ENCODE measurements around the gene USPL1. TPM values are rescaled to one million over a fixed set of nuclear protein-coding genes. Genes with fewer than 3 reads are reported as not detected.

USPL1 gene
- total RNA-seq, 1 donor from 2014 or later: 18.4 TPM

GRCh38 chr13:30585748-30586262, 31.9 kb upstream of the USPL1 start:
- H3K27me3 ChIP-seq: no peaks in the 10 kb centered on the region
- no peak overlapping the region for H3K27ac ChIP-seq
- no peaks in the 10 kb centered on the region for H3K4me1 ChIP-seq
- no peaks in the 10 kb centered on the region for H3K9me3 ChIP-seq
- H3K36me3 ChIP-seq: no peaks in the 10 kb centered on the region
- TF ChIP-seq POLR2A (IDR thresholded peaks at IDR 0.05) (no peak), CTCF (IDR thresholded peaks at IDR 0.05) (no peak), POLR2AphosphoS5 (IDR thresholded peaks at IDR 0.05; ENCODE audit: insufficient read depth in 1 of 2, low read depth in 1 of 2) (no peak)
- H3K4me3 ChIP-seq: no peak overlapping the region
- intact Hi-C loops (cut with DNase I): no loop called here
- no peak for DNase-seq (ENCODE audit: extremely low spot score in 2 of 2)

GRCh38 chr13:30587231-30587630, 30.5 kb upstream of the USPL1 start:
- H3K36me3 ChIP-seq: no peaks in the 10 kb centered on the region
- no peak for DNase-seq (ENCODE audit: extremely low spot score in 2 of 2)
- H3K27ac ChIP-seq: no peak overlapping the region
- TF ChIP-seq POLR2AphosphoS5 (IDR thresholded peaks at IDR 0.05; ENCODE audit: insufficient read depth in 1 of 2, low read depth in 1 of 2) (no peak), CTCF (IDR thresholded peaks at IDR 0.05) (no peak), POLR2A (IDR thresholded peaks at IDR 0.05) (no peak)
- H3K9me3 ChIP-seq: no peaks in the 10 kb centered on the region
- no peaks in the 10 kb centered on the region for H3K4me1 ChIP-seq
- no peaks in the 10 kb centered on the region for H3K27me3 ChIP-seq
- H3K4me3 ChIP-seq: no peak overlapping the region
- intact Hi-C loops (cut with DNase I): no loop called here

GRCh38 chr13:30587739-30588138, 30.0 kb upstream of the USPL1 start:
- intact Hi-C loops (cut with DNase I): no loop called here
- H3K36me3 ChIP-seq: no peaks in the 10 kb centered on the region
- DNase-seq (ENCODE audit: extremely low spot score in 2 of 2): no peak
- no peak overlapping the region for H3K4me3 ChIP-seq
- no peaks in the 10 kb centered on the region for H3K4me1 ChIP-seq
- TF ChIP-seq POLR2A (IDR thresholded peaks at IDR 0.05) (no peak), CTCF (IDR thresholded peaks at IDR 0.05) (no peak), POLR2AphosphoS5 (IDR thresholded peaks at IDR 0.05; ENCODE audit: insufficient read depth in 1 of 2, low read depth in 1 of 2) (no peak)
- no peaks in the 10 kb centered on the region for H3K9me3 ChIP-seq
- H3K27me3 ChIP-seq: no peaks in the 10 kb centered on the region
- no peak overlapping the region for H3K27ac ChIP-seq

- Histone ChIP-seq H3K9me3 (no peaks in the 10 kb centered on the region), H3K27me3 (no peaks in the 10 kb centered on the region), H3K4me3 (no peak overlapping the region), H3K36me3 (no peaks in the 10 kb centered on the region), H3K4me1 (no peaks in the 10 kb centered on the region), H3K27ac (no peak overlapping the region)
- no peak for DNase-seq (ENCODE audit: extremely low spot score in 2 of 2)
- TF ChIP-seq POLR2AphosphoS5 (IDR thresholded peaks at IDR 0.05; ENCODE audit: insufficient read depth in 1 of 2, low read depth in 1 of 2) (no peak), POLR2A (IDR thresholded peaks at IDR 0.05) (no peak), CTCF (IDR thresholded peaks at IDR 0.05) (no peak)
- intact Hi-C loops (cut with DNase I): no loop called here
Measured at GRCh38 chr13:30593001-30593400, 24.7 kb upstream of the USPL1 start.

- DNase-seq (ENCODE audit: extremely low spot score in 2 of 2): no peak
- Histone ChIP-seq H3K36me3 (no peaks in the 10 kb centered on the region), H3K27ac (no peak overlapping the region), H3K9me3 (no peaks in the 10 kb centered on the region), H3K4me3 (no peak overlapping the region), H3K27me3 (no peaks in the 10 kb centered on the region), H3K4me1 (no peaks in the 10 kb centered on the region)
- TF ChIP-seq CTCF (IDR thresholded peaks at IDR 0.05) (no peak), POLR2A (IDR thresholded peaks at IDR 0.05) (no peak), POLR2AphosphoS5 (IDR thresholded peaks at IDR 0.05; ENCODE audit: insufficient read depth in 1 of 2, low read depth in 1 of 2) (no peak)
- intact Hi-C loops (cut with DNase I): no loop called here
Measured at GRCh38 chr13:30600496-30600895, 17.2 kb upstream of the USPL1 start.
